HCT116 (cell line): ENCODE measurements around the gene RAET1L. TPM values are rescaled to one million over a fixed set of nuclear protein-coding genes. Genes with fewer than 3 reads are reported as not detected.
A peak's percentile ranks its signal among the peaks of the same experiment; 100 is the strongest.

ENCODE experiments used
- ATAC-seq: fragments of 200-7000 bp; cut with Tn5 transposase; 2 replicates; pipeline ENCODE4 v1.9.1; 2020; ENCODE audit warnings: mild to moderate bottlenecking, moderate library complexity
- Bru-seq: library from RNA; stranded (reverse); fragments of 400-500 nt; gene quantifications from one replicate; lab custom pipeline; 2021; lab: Mats Ljungman, UMichigan
- BruChase-seq, 2 experiments: library from RNA; stranded (reverse); fragments of 400-500 nt; gene quantifications; one replicate each; lab custom pipeline; 2021; lab: Mats Ljungman, UMichigan
- BruUV-seq: library from RNA; stranded (reverse); fragments of 400-500 nt; replicated peaks from 2 replicates; lab custom pipeline; 2021; lab: Mats Ljungman, UMichigan
- CTCF ChIA-PET: fragments of 300-600 bp; sonication (Branson Sonifier 250); formaldehyde crosslinking; loops from one replicate; lab custom pipeline; 2021; ENCODE audit warnings: antibody characterized with exemption; lab: Charles Lee
- POLR2A ChIA-PET: fragments of 300-600, 350-600 bp; sonication (Branson Sonifier 250); formaldehyde crosslinking; loops from one replicate; lab custom pipeline; 2021; ENCODE audit warnings: antibody characterized with exemption; lab: Charles Lee
- RAD21 ChIA-PET, 2 experiments: fragments of 300-600 bp; sonication (Branson Sonifier 250); formaldehyde crosslinking; loops; one replicate each; lab custom pipeline; 2023; ENCODE audit warnings: low total read pairs in 2 of 2; ENCODE audit not compliant: uncharacterized antibody in 2 of 2, unreplicated experiment in 2 of 2, low non-redundant PET in 1 of 2; lab: Charles Lee
- DNase-seq: peaks from one replicate; pipeline ENCODE4 v3.0.0-alpha.2; 2010; ENCODE audit warnings: low read depth, low spot score
- H2AFZ ChIP-seq: fragments of 200-600 bp; shearing (Covaris generic), sonication (generic); 2 replicates; pipeline ENCODE4 v1.6.1; 2017; ENCODE audit warnings: low read depth, mixed run types, mixed read lengths, antibody characterized with exemption, low read length; ENCODE audit not compliant: poor library complexity, severe bottlenecking
- H3K27ac ChIP-seq: 2 replicates; pipeline ENCODE4 v1.5.1; 2012; ENCODE audit warnings: low read depth, low read length
- H3K27me3 ChIP-seq: fragments of 200-600 bp; sonication (generic); 2 replicates; pipeline ENCODE4 v1.6.1; 2016; ENCODE audit warnings: mixed run types, low read length, mixed read lengths; ENCODE audit not compliant: insufficient read depth
- H3K36me3 ChIP-seq, 2 experiments: fragments of 200-500 bp in 1 of 2; fragments of 200-600 bp in 1 of 2; sonication (Bioruptor generic) in 1 of 2; sonication (generic) in 1 of 2; 2 replicates each; pipeline versions ENCODE4 v1.5.1 to v1.6.1; 2014 to 2016; ENCODE audit warnings: low read length in 2 of 2, inconsistent platforms in 1 of 2, mixed read lengths in 1 of 2, mixed run types in 1 of 2; ENCODE audit not compliant: insufficient read depth in 2 of 2, control insufficient read depth in 1 of 2
- H3K4me1 ChIP-seq, 2 experiments: fragments of 200-600 bp in 1 of 2; sonication (generic) in 1 of 2; 2 replicates each; pipeline versions ENCODE4 v1.5.1 to v1.6.1; 2012 to 2017; ENCODE audit warnings: low read length in 2 of 2, inconsistent platforms in 1 of 2, mild to moderate bottlenecking in 1 of 2, mixed read lengths in 1 of 2, mixed run types in 1 of 2, moderate library complexity in 1 of 2; ENCODE audit not compliant: insufficient read depth in 2 of 2, control insufficient read depth in 1 of 2
- H3K4me2 ChIP-seq: fragments of 200-600 bp; sonication (generic); 2 replicates; pipeline ENCODE4 v1.6.1; 2017; ENCODE audit warnings: mixed run types, low read length, mixed read lengths
- H3K4me3 ChIP-seq, 2 experiments: fragments of 200-600 bp in 1 of 2; sonication (generic) in 1 of 2; replicated peaks in 1 of 2; 2 replicates each; pipeline ENCODE4 v1.5.1; 2011 to 2016; ENCODE audit warnings: low read length in 2 of 2, control low read depth in 1 of 2, low read depth in 1 of 2, mild to moderate bottlenecking in 1 of 2, mixed read lengths in 1 of 2, mixed run types in 1 of 2
- H3K79me2 ChIP-seq: fragments of 200-600 bp; sonication (generic); 2 replicates; pipeline ENCODE4 v1.6.1; 2017; ENCODE audit warnings: mild to moderate bottlenecking, mixed run types, low read length, moderate library complexity, mixed read lengths; ENCODE audit not compliant: insufficient read depth
- H3K9ac ChIP-seq: fragments of 200-600 bp; sonication (generic); 2 replicates; pipeline ENCODE4 v1.6.1; 2016; ENCODE audit warnings: low read length, mixed read lengths
- H3K9me2 ChIP-seq: fragments of 200-600 bp; sonication (generic), shearing (Covaris generic); 2 replicates; pipeline ENCODE4 v1.6.1; 2017; ENCODE audit warnings: mixed run types, mild to moderate bottlenecking, moderate library complexity; ENCODE audit not compliant: insufficient read depth
- H3K9me3 ChIP-seq, 2 experiments: fragments of 200-500 bp in 1 of 2; fragments of 200-600 bp in 1 of 2; sonication (Bioruptor generic) in 1 of 2; sonication (generic) in 1 of 2; 2 replicates each; pipeline ENCODE4 v1.6.1; 2014 to 2017; ENCODE audit warnings: low read length in 2 of 2, mixed read lengths in 2 of 2, inconsistent platforms in 1 of 2, low read depth in 1 of 2, mild to moderate bottlenecking in 1 of 2, mixed run types in 1 of 2, moderate library complexity in 1 of 2; ENCODE audit not compliant: control insufficient read depth in 1 of 2, insufficient read depth in 1 of 2
- H4K20me1 ChIP-seq: fragments of 200-600 bp; sonication (generic), shearing (Covaris generic); 2 replicates; pipeline ENCODE4 v1.6.1; 2017; ENCODE audit warnings: mixed run types, mild to moderate bottlenecking, moderate library complexity; ENCODE audit not compliant: insufficient read depth
- CBX3 ChIP-seq: IDR thresholded peaks from 2 replicates; pipeline ENCODE4 v1.6.1; 2012; ENCODE audit warnings: low read depth
- CTCF ChIP-seq, 3 experiments: fragments of 200-600 bp in 1 of 3; sonication (generic) in 1 of 3; IDR thresholded peaks in 2 of 3; conservative IDR thresholded peaks in 1 of 3; 2 replicates each; pipeline ENCODE4 v1.5.1; 2012 to 2017; ENCODE audit warnings: low read depth in 2 of 3, low read length in 2 of 3, antibody characterized with exemption in 1 of 3, borderline replicate concordance in 1 of 3, control low read depth in 1 of 3, mild to moderate bottlenecking in 1 of 3, mixed read lengths in 1 of 3, mixed run types in 1 of 3, moderate library complexity in 1 of 3; ENCODE audit not compliant: insufficient read depth in 1 of 3
- FOSL1 ChIP-seq: IDR thresholded peaks from 2 replicates; pipeline ENCODE4 v1.6.1; 2012; ENCODE audit warnings: low read depth
- JUND ChIP-seq: IDR thresholded peaks from 2 replicates; pipeline ENCODE4 v1.6.1; 2012
- POLR2A ChIP-seq: IDR thresholded peaks from 2 replicates; pipeline ENCODE4 v1.7.0; 2011; ENCODE audit warnings: borderline replicate concordance; ENCODE audit not compliant: insufficient read depth, insufficient read length; ENCODE audit errors: extremely low read depth
- POLR2AphosphoS5 ChIP-seq: IDR thresholded peaks from 2 replicates; pipeline ENCODE4 v1.6.1; 2011; ENCODE audit warnings: mild to moderate bottlenecking, low read depth, low read length, moderate library complexity
- SP1 ChIP-seq: IDR thresholded peaks from 2 replicates; pipeline ENCODE4 v1.6.1; 2012; ENCODE audit warnings: low read depth
- TCF7L2 ChIP-seq: IDR thresholded peaks from 2 replicates; pipeline ENCODE4 v1.7.0; 2011; ENCODE audit warnings: borderline replicate concordance, inconsistent platforms; ENCODE audit not compliant: insufficient read depth, insufficient read length; ENCODE audit errors: extremely low read depth
- ZNF274 ChIP-seq: fragments of 200-500 bp; sonication (Bioruptor generic); IDR thresholded peaks from 2 replicates; pipeline ENCODE4 v1.6.1; 2014; ENCODE audit warnings: mild to moderate bottlenecking, low read depth, low read length, inconsistent platforms
- intact Hi-C: fragments of 100-400 bp; cut with micrococcal nuclease; formaldehyde crosslinking; loops from 2 replicates; pipeline ENCODE4 v1.10.0; 2022
- long read RNA-seq: library from polyadenylated mRNA; unstranded; transcript quantifications from one replicate; pipeline ENCODE4 v2.0.0, GENCODE V29; 2021; ENCODE audit not compliant: unreplicated experiment
- polyA plus RNA-seq: library from polyadenylated mRNA; unstranded; fragments of >200 nt; gene quantifications from 2 replicates; pipeline ENCODE4 v1.2.1, GENCODE V29; 2012; ENCODE audit warnings: missing spikeins
- total RNA-seq: library from RNA; stranded (reverse); gene quantifications from one replicate; pipeline ENCODE4 v1.2.1, GENCODE V29; 2021; ENCODE audit not compliant: unreplicated experiment
- TF ChIP-seq, protein P1 (sequence below): IDR thresholded peaks from 2 replicates; pipeline ENCODE4 v1.6.1; 2012

The RAET1L gene, protein sequence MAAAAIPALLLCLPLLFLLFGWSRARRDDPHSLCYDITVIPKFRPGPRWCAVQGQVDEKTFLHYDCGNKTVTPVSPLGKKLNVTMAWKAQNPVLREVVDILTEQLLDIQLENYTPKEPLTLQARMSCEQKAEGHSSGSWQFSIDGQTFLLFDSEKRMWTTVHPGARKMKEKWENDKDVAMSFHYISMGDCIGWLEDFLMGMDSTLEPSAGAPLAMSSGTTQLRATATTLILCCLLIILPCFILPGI
- total RNA-seq: 1.5 TPM
- 3.2 and 3.3 TPM in 2 replicates for polyA plus RNA-seq
- Bru-seq, nascent RNA: percentile 32 among the genes with signal in this experiment
- percentile 36 among the genes with signal in this experiment for BruChase-seq, experiment 1, labeled RNA remaining after a 6-hour chase
- BruChase-seq, experiment 2, labeled RNA remaining after a 2-hour chase: percentile 33 among the genes with signal in this experiment
- long read RNA-seq, partial matches to known transcripts: 0 of 1 reads
- long read RNA-seq, other reads (novel, unspliced or antisense): 0 of 1 reads

GRCh38 chr6:150025201-150025917, at the start of gene RAET1L:
Gene RAET1L, minus strand, starts transcription at chr6:150025532. Its CDS starts 61 bp downstream, at chr6:150025471.
- ChIA-PET POLR2A (no interaction called here), RAD21 (no interaction called here)
- BruUV-seq: no TSS peak
- peak within 1 kb of the TSS; percentile 43 to 58 for H3K4me3 ChIP-seq
- no peaks in the 10 kb centered on the region for H3K79me2 ChIP-seq
- peak; percentile 65 for DNase-seq
- H3K27ac ChIP-seq: peak within 1 kb of the TSS; percentile 71
- H2AFZ ChIP-seq: peak within 1 kb of the TSS; percentile 99
- H4K20me1 ChIP-seq: no peaks in the 10 kb centered on the region
- H3K4me2 ChIP-seq: peak within 1 kb of the TSS; percentile 96
- ATAC-seq: peak; percentile 73
- H3K36me3 ChIP-seq: no peaks in the 10 kb centered on the region
- no peaks in the 10 kb centered on the region for H3K9me3 ChIP-seq
- intact Hi-C loops: loop anchor here (5.0 kb wide), 1 partner anchor 312 kb away; no protein-coding TSS in a partner anchor
- H3K9me2 ChIP-seq: no peaks in the 10 kb centered on the region
- no peaks in the 10 kb centered on the region for H3K27me3 ChIP-seq
- TF ChIP-seq CBX3: peak; percentile 38; the same call in 1 of the 2 replicates
- TF ChIP-seq CTCF (IDR thresholded peaks at IDR 0.05 in 2 of 3, conservative IDR thresholded peaks at IDR 0.05 in 1 of 3; ENCODE audit: borderline replicate concordance in 1 of 3, insufficient read depth in 1 of 3, low read depth in 2 of 3, low read length in 2 of 3): no peak
- TF ChIP-seq JUND: peak; percentile 83
- TF ChIP-seq, protein P1, sequence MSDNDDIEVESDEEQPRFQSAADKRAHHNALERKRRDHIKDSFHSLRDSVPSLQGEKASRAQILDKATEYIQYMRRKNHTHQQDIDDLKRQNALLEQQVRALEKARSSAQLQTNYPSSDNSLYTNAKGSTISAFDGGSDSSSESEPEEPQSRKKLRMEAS: peak; percentile 66; the same call in 1 of the 2 replicates
- TF ChIP-seq TCF7L2: peak; percentile 8
- no peak for TF ChIP-seq ZNF274
- no peak for TF ChIP-seq POLR2A
- TF ChIP-seq SP1: peak; percentile 67
- peak; percentile 80 for TF ChIP-seq FOSL1
- peak; percentile 77 for TF ChIP-seq POLR2AphosphoS5
- TF ChIP-seq, all 23 proteins: peak for 7
- Histone ChIP-seq H3K9ac (peak within 1 kb of the TSS; percentile 62), H3K4me1 (peaks cover 21 to 28% of the 10 kb centered on the region in 2 experiments)
- CTCF ChIA-PET: interaction anchor here (0.9 to 2.2 kb wide), 3 partner anchors 9 to 790 kb away, joined by 3 to 7 read pairs (median 3); no protein-coding TSS in a partner anchor
